ENCODE results near the gene MBP. TPM values are rescaled to one million over a fixed set of nuclear protein-coding genes. Genes with fewer than 3 reads are reported as not detected.
"Not testable (repeated sequence)": the region's sequence is repeated elsewhere in the genome, so short reads cannot be mapped to it uniquely, and the experiment has no call there.

The MBP gene
- total RNA-seq, 1 donor from 2014 or later = 92.7 TPM

- no peak overlapping the region for H3K4me3 Mint-ChIP-seq
- DNase-seq = no peak
- POLR2A ChIA-PET = interaction anchor here (0.8 to 1.6 kb wide), 3 partner anchors 9 to 157 kb away, joined by 3 to 14 read pairs (median 3); no protein-coding TSS in a partner anchor
- ATAC-seq (ENCODE audit: low read depth) = no peak
- intact Hi-C loops (cut with micrococcal nuclease) = no loop called here
- peaks cover 10% of the 10 kb centered on the region for H3K4me1 Mint-ChIP-seq
- CTCF ChIA-PET = interaction anchor here (0.7 to 1.2 kb wide), 2 partner anchors 15 to 17 kb away, joined by 3 read pairs; no protein-coding TSS in a partner anchor
- H3K36me3 Mint-ChIP-seq (ENCODE audit: low read depth) = peaks cover 21% of the 10 kb centered on the region
- H3K27ac Mint-ChIP-seq = no peak overlapping the region
- no peak for TF ChIP-seq CTCF (IDR thresholded peaks at IDR 0.05)
- H3K27me3 Mint-ChIP-seq = no peaks in the 10 kb centered on the region
- H3K9me3 Mint-ChIP-seq = no peaks in the 10 kb centered on the region
Measured at GRCh38 chr18:76967721-76968472, 164.7 kb downstream of the MBP start.

GRCh38 chr18:76967299-76967698, 165.3 kb downstream of the MBP start:
- peaks cover 26% of the 10 kb centered on the region for H3K36me3 Mint-ChIP-seq (ENCODE audit: low read depth)
- ChIA-PET POLR2A (interaction anchor here (0.8 to 1.6 kb wide), 3 partner anchors 9 to 13 kb away, joined by 3 to 14 read pairs (median 3); no protein-coding TSS in a partner anchor), CTCF (interaction anchor here (1.2 kb wide), 1 partner anchor 17 kb away, joined by 3 read pairs; no protein-coding TSS in a partner anchor)

GRCh38 chr18:76965555-76966151, 166.9 kb downstream of the MBP start:
- H3K4me3 Mint-ChIP-seq, H3K4me1 Mint-ChIP-seq, H3K27me3 Mint-ChIP-seq, H3K9me3 Mint-ChIP-seq, H3K27ac Mint-ChIP-seq: not testable (repeated sequence)
- CTCF ChIA-PET = interaction anchor here (0.6 to 9.9 kb wide), 6 partner anchors 12 to 44 kb away, joined by 3 to 94 read pairs (median 4); no protein-coding TSS in a partner anchor
- POLR2A ChIA-PET = interaction anchor here (0.7 to 5.8 kb wide), 5 partner anchors 8 to 176 kb away, joined by 3 to 104 read pairs (median 4); no protein-coding TSS in a partner anchor
- H3K36me3 Mint-ChIP-seq (ENCODE audit: low read depth) = peaks cover 40% of the 10 kb centered on the region
- ATAC-seq (ENCODE audit: low read depth) (peak; percentile 88), DNase-seq (peak; percentile 68)
- intact Hi-C loops (cut with micrococcal nuclease) = loop anchor here (1.0 kb wide), 2 partner anchors 18 to 89 kb away; no protein-coding TSS in a partner anchor

More at GRCh38 chr18:76967299-76967698, 165.3 kb downstream of the MBP start:
- H3K27me3 Mint-ChIP-seq; H3K9me3 Mint-ChIP-seq; intact Hi-C loops (cut with micrococcal nuclease); H3K4me3 Mint-ChIP-seq; DNase-seq; ATAC-seq (ENCODE audit: low read depth); H3K27ac Mint-ChIP-seq: not testable (repeated sequence)
- peaks cover 10% of the 10 kb centered on the region for H3K4me1 Mint-ChIP-seq

GRCh38 chr18:76963936-76964335, 168.6 kb downstream of the MBP start:
- TF ChIP-seq CTCF (IDR thresholded peaks at IDR 0.05) = no peak
- ATAC-seq (ENCODE audit: low read depth) = no peak
- H3K36me3 Mint-ChIP-seq (ENCODE audit: low read depth) = peaks cover 53% of the 10 kb centered on the region
- H3K27me3 Mint-ChIP-seq = no peaks in the 10 kb centered on the region
- H3K9me3 Mint-ChIP-seq = no peaks in the 10 kb centered on the region
- H3K27ac Mint-ChIP-seq = no peak overlapping the region
- H3K4me1 Mint-ChIP-seq = no peaks in the 10 kb centered on the region
- H3K4me3 Mint-ChIP-seq = peak overlapping the region; percentile 45
- intact Hi-C loops (cut with micrococcal nuclease) = loop anchor here (5.0 kb wide), 1 partner anchor 142 kb away; the partner anchor contains the start of gene ZNF236
- CTCF ChIA-PET = interaction anchor here (1.2 to 9.9 kb wide), 3 partner anchors 18 to 138 kb away, joined by 3 to 94 read pairs (median 24); no protein-coding TSS in a partner anchor
- no peak for DNase-seq
- POLR2A ChIA-PET = interaction anchor here (0.9 to 5.8 kb wide), 4 partner anchors 11 to 91 kb away, joined by 3 to 104 read pairs (median 4); no protein-coding TSS in a partner anchor

- Mint-ChIP-seq H3K36me3 (ENCODE audit: low read depth) (peaks cover 55% of the 10 kb centered on the region), H3K27me3 (no peaks in the 10 kb centered on the region), H3K9me3 (no peaks in the 10 kb centered on the region), H3K27ac (no peak overlapping the region), H3K4me3 (peak overlapping the region; percentile 45), H3K4me1 (no peaks in the 10 kb centered on the region)
- POLR2A ChIA-PET = interaction anchor here (0.9 to 5.8 kb wide), 5 partner anchors 10 to 92 kb away, joined by 3 to 104 read pairs (median 4); no protein-coding TSS in a partner anchor
- ATAC-seq (ENCODE audit: low read depth) = no peak
- TF ChIP-seq CTCF (IDR thresholded peaks at IDR 0.05) = no peak
- CTCF ChIA-PET = interaction anchor here (0.6 to 9.9 kb wide), 5 partner anchors 20 to 99 kb away, joined by 3 to 94 read pairs (median 5); no protein-coding TSS in a partner anchor
- intact Hi-C loops (cut with micrococcal nuclease) = loop anchor here (5.0 kb wide), 1 partner anchor 141 kb away; the partner anchor contains the start of gene ZNF236
- no peak for DNase-seq
Measured at GRCh38 chr18:76962851-76963250, 169.7 kb downstream of the MBP start.
